Heart right ventricle (tissue), 16 donors: Measurements from ENCODE around the gene ALKBH4. TPM values are rescaled to one million over a fixed set of nuclear protein-coding genes. Genes with fewer than 3 reads are reported as not detected.
A peak's percentile ranks its signal among the peaks of the same experiment; 100 is the strongest.

Source experiments
- ATAC-seq, 8 donors: fragments of 200-7000 bp; cut with Tn5 transposase; one replicate each; pipeline ENCODE4 v1.9.1; 2020; ENCODE audit warnings: mild to moderate bottlenecking in 8 of 8, moderate library complexity in 8 of 8, moderate number of reproducible peaks in 1 of 8
- DNase-seq, 2 donors: peaks; one replicate each; pipeline ENCODE4 v3.0.0-alpha.2; 2020
- H3K27ac ChIP-seq, 10 donors: fragments of 200-600 bp; sonication (generic) in 2 of 10; one replicate each; pipeline versions ENCODE4 v1.5.0 to v1.8.0; 2020 to 2022; ENCODE audit warnings: mild to moderate bottlenecking in 3 of 10
- H3K27me3 ChIP-seq, 7 donors: fragments of 200-600 bp; one replicate each; pipeline ENCODE4 v1.8.0; 2021 to 2022; ENCODE audit warnings: mild to moderate bottlenecking in 2 of 7
- H3K36me3 ChIP-seq, 9 donors: fragments of 200-600 bp; sonication (generic) in 1 of 9; one replicate each; pipeline versions ENCODE4 v1.5.0 to v1.8.0; 2020 to 2022; ENCODE audit warnings: mild to moderate bottlenecking in 2 of 9
- H3K4me1 ChIP-seq, 9 donors: fragments of 200-600 bp; sonication (generic) in 1 of 9; one replicate each; pipeline versions ENCODE4 v1.5.0 to v1.8.0; 2020 to 2022; ENCODE audit warnings: mild to moderate bottlenecking in 4 of 9
- H3K4me3 ChIP-seq, 10 donors: fragments of 200-600 bp; sonication (generic) in 2 of 10; one replicate each; pipeline versions ENCODE4 v1.5.0 to v1.8.0; 2020 to 2022; ENCODE audit warnings: mild to moderate bottlenecking in 7 of 10, moderate library complexity in 2 of 10
- H3K9me3 ChIP-seq, 11 donors: fragments of 200-600 bp in 10 of 11; sonication (generic) in 2 of 11; one replicate each; pipeline versions ENCODE4 v1.5.0 to v1.8.0; 2013 to 2022; ENCODE audit warnings: mild to moderate bottlenecking in 2 of 11, control low read depth in 1 of 11, moderate library complexity in 1 of 11
- CTCF ChIP-seq, 9 donors: fragments of 200-600 bp; sonication (generic) in 2 of 9; IDR thresholded peaks; one replicate each; pipeline versions ENCODE4 v1.5.0 to v1.8.0; 2021 to 2022; ENCODE audit warnings: antibody characterized with exemption in 9 of 9, mild to moderate bottlenecking in 5 of 9, moderate library complexity in 1 of 9
- whole genome bisulfite sequencing, 2 donors: extraction: QIAGEN DNeasy Blood & Tissue Kit; methylation state at CpG; one replicate each; pipeline ENCODE4 v1.1.7; 2013; ENCODE audit warnings: inconsistent platforms in 1 of 2; 5-methylcytosine and 5-hydroxymethylcytosine counted together
- intact Hi-C, 10 donors: fragments of 100-400 bp; cut with DNase I; formaldehyde crosslinking; loops; one replicate each; pipeline versions ENCODE4 v1.11.1 to v1.14.2; 2022
- polyA plus RNA-seq, 2 donors: library from polyadenylated mRNA; stranded (reverse); fragments of 200-250 nt; gene quantifications; one replicate each; pipeline ENCODE4 v1.2.3, GENCODE V29; 2013
- total RNA-seq, 10 donors: library from RNA; stranded (reverse); fragmentation: NEBNext Ultra II Directional in 3 of 10; extraction: Animal tissue kit (Norgen Biotek cat#: 25700) in 3 of 10; gene quantifications; one replicate each; pipeline versions ENCODE4 v1.2.1 to v1.2.4, GENCODE V29; 2021 to 2023
- donor health status: Arrhythmogenic right ventricular cardiomyopathy.
- donor health status: ischemic (EF 13 %, LVEDD 7.1; RV severe dilation, severe dysfunction).
- donor health status: healthy with polysubstance abuse.
- donor health status: DM: no; HTN: yes; CAD: no.
- donor health status: DM: no; HTN: no; CAD: no.
- donor health status: ischemic (EF 25% LVEDD 6.9; RV normal size, moderate dysfunction).
- donor health status: ischemic (EF 25% LVEDD 5.7; RV mildly dilated, moderate dysfunction).
- donor health status: healthy.
- donor health status: DM: yes; HTN: yes; CAD: no.
- donor health status: Ischemic cardiomyopathy.
- donor health status: ischemic (EF 35%, LVEDD 5.7; RV mildly dilated, moderate dysfunction).
- donor health status: nonischemic (EF 11% LVEDD 7.7; RV severe dilation, severe dysfunction).
- donor health status: DM: yes; HTN: yes; CAD: no.
- donor health status: PGD.
- donor health status: ischemic (EF 29% LVEDD 5.4; RV normal size, mild dysfunction).
- donor health status: nonischemic (EF 23%, LVEDD 6.1; RV moderate dilation, normal function).

ALKBH4 gene
- total and polyA plus RNA-seq, 12 donors, result 4.4 to 8.6 (median 6.7) TPM

DNA sequence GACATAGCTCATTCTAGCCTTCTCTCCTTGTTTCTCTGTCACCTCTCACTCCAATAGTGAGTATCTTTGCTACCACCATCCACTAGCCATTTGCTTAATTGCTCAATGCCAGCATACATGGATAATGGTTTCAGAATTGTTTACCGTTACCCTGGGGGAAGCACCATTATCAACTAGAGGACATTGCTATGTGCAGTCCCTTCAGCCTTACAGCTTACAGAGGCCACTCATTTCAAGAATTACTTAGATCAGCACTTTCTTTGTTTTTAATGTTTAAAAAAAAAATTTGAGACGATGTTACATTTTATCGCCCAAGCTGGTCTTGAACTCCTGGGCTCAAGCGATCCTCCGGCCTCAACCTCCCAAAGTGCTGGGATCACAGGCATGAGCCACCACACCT lies 46.1 kb downstream of the ALKBH4 start:
- no peak overlapping the region for H3K4me3 ChIP-seq
- peak overlapping the region in 1 of 10 donors; percentile 4 for H3K27ac ChIP-seq
- H3K27me3 ChIP-seq, result no peaks in the 10 kb centered on the region
- intact Hi-C loops, result loop anchor here in 1 of 10 donors (10.0 kb wide), 1 partner anchor 46 kb away; the partner anchor contains the start of genes ALKBH4 and LRWD1
- no peak for TF ChIP-seq CTCF (IDR thresholded peaks at IDR 0.05)
- H3K36me3 ChIP-seq, result peaks cover 0 to 99% (median 17%) of the 10 kb centered on the region in 9 donors
- ATAC-seq, result no peak
- H3K4me1 ChIP-seq, result peaks cover 0 to 26% (median 0%) of the 10 kb centered on the region in 9 donors
- no peak for DNase-seq
- H3K9me3 ChIP-seq, result no peaks in the 10 kb centered on the region
- 97 to 98% methylated on average over 5 of the region's 5 CpGs for WGBS, 2 donors

- Histone ChIP-seq H3K4me1 (peaks cover 0 to 36% (median 8%) of the 10 kb centered on the region in 9 donors), H3K27ac (no peak overlapping the region), H3K4me3 (no peak overlapping the region), H3K36me3 (peaks cover 0 to 95% (median 17%) of the 10 kb centered on the region in 9 donors), H3K9me3 (no peaks in the 10 kb centered on the region), H3K27me3 (no peaks in the 10 kb centered on the region)
- intact Hi-C loops, result loop anchor here in 1 of 10 donors (10.0 kb wide), 1 partner anchor 48 kb away; the partner anchor contains the start of genes ALKBH4 and LRWD1
- no peak for ATAC-seq
- 88% methylated on average over 3 of the region's 3 CpGs for WGBS, 2 donors
- no peak for DNase-seq
- TF ChIP-seq CTCF (IDR thresholded peaks at IDR 0.05), result no peak
Observed at GRCh38 chr7:102417105-102417504, 47.6 kb downstream of the ALKBH4 start.

DNA sequence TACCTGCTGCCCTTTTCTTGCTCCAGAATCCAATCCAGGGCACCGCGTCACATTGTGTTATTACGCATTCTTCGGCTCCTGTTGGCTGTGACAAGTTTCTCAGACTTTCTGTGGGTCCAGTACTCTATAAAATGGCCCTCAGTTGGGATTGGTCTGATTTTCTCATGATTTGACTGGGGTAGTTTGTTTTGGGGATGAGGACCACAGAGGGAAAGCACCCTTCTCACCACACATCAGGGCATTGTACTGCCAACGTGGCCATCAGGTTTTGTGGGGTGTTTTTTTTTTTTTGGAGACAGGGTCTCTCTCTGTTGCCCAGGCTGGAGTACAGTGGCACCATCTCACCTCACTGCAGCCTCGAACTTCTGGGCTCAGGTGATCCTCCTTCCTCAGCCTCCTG lies 48.3 kb downstream of the ALKBH4 start:
- H3K4me1 ChIP-seq, result peaks cover 0 to 38% (median 8%) of the 10 kb centered on the region in 9 donors
- WGBS, 2 donors, result 95 to 96% methylated on average over 6 of the region's 6 CpGs
- intact Hi-C loops, result loop anchor here in 1 of 10 donors (10.0 kb wide), 1 partner anchor 48 kb away; the partner anchor contains the start of genes ALKBH4 and LRWD1
- H3K27ac ChIP-seq, result peak overlapping the region in 1 of 10 donors; percentile 78
- ATAC-seq, result no peak
- H3K4me3 ChIP-seq, result no peak overlapping the region
- no peaks in the 10 kb centered on the region for H3K27me3 ChIP-seq
- TF ChIP-seq CTCF (IDR thresholded peaks at IDR 0.05), result no peak
- peaks cover 0 to 97% (median 20%) of the 10 kb centered on the region in 9 donors for H3K36me3 ChIP-seq
- no peak for DNase-seq
- no peaks in the 10 kb centered on the region for H3K9me3 ChIP-seq

GRCh38 chr7:102415685-102416225 lies 48.9 kb downstream of the ALKBH4 start:
- H3K4me3 ChIP-seq, result no peak overlapping the region
- no peaks in the 10 kb centered on the region for H3K9me3 ChIP-seq
- intact Hi-C loops, result loop anchor here in 1 of 10 donors (10.0 kb wide), 1 partner anchor 49 kb away; the partner anchor contains the start of genes ALKBH4 and LRWD1
- 81 to 86% methylated on average over 12 of the region's 12 CpGs for WGBS, 2 donors
- H3K27me3 ChIP-seq, result no peaks in the 10 kb centered on the region
- ATAC-seq (peak in 1 of 8 donors; percentile 4), DNase-seq (peak in 1 of 2 donors; percentile 21)
- H3K36me3 ChIP-seq, result peaks cover 0 to 97% (median 27%) of the 10 kb centered on the region in 9 donors
- peak overlapping the region in 1 of 10 donors; percentile 78 for H3K27ac ChIP-seq
- peaks cover 0 to 32% (median 8%) of the 10 kb centered on the region in 9 donors for H3K4me1 ChIP-seq
- TF ChIP-seq CTCF (IDR thresholded peaks at IDR 0.05), result no peak
